Activated T-cell treated with anti-CD3 and anti-CD28 coated beads for 4 hours (primary cell): ENCODE measurements around the gene TMEM61.

Source experiments
- DNase-seq: peaks from one replicate; pipeline ENCODE4 v3.0.0-alpha.2; 2020

TMEM61 gene

GRCh38 chr1:55040083-55040932, 59.9 kb downstream of the TMEM61 start:
- no peak for DNase-seq

GRCh38 chr1:55040933-55041494, 60.6 kb downstream of the TMEM61 start:
- DNase-seq, result no peak

GRCh38 chr1:55041613-55042012, 61.2 kb downstream of the TMEM61 start:
- DNase-seq, result no peak
